GM12878 (cell line): ENCODE data around the gene COL26A1. TPM values are rescaled to one million over a fixed set of nuclear protein-coding genes. Genes with fewer than 3 reads are reported as not detected.

Source experiments
- DPF2 ChIP-seq: fragments of 450-650 bp; IDR thresholded peaks from 2 replicates; pipeline ENCODE4 v1.6.1; 2017; ENCODE audit warnings: mild to moderate bottlenecking
- EZH2 ChIP-seq: IDR thresholded peaks from 2 replicates; pipeline ENCODE4 v1.6.1; 2012; ENCODE audit warnings: low read depth, mild to moderate bottlenecking, control low read depth, inconsistent platforms, low read length, borderline replicate concordance; ENCODE audit not compliant: control insufficient read depth
- HDAC2 ChIP-seq: fragments of 200-600 bp; sonication (generic); IDR thresholded peaks from 2 replicates; pipeline ENCODE4 v1.6.1; 2017
- IKZF2 ChIP-seq, 2 experiments: fragments of 450-650 bp; IDR thresholded peaks; 2 replicates each; pipeline ENCODE4 v1.6.1; 2017; ENCODE audit warnings: mild to moderate bottlenecking in 2 of 2, moderate library complexity in 2 of 2
- RAD51 ChIP-seq: fragments of 450-650 bp; IDR thresholded peaks from 2 replicates; pipeline ENCODE4 v1.6.1; 2016; ENCODE audit warnings: moderate library complexity, mild to moderate bottlenecking, inconsistent platforms
- polyA plus RNA-seq, 11 experiments: library from polyadenylated mRNA; depleted of rRNA in 4 of 11; unstranded in 6 of 11; stranded (reverse) in 5 of 11; fragments of >200 nt; fragmentation: Nextera tagmentation in 4 of 11; fragmentation: Illumina TruSeq in 1 of 11; extraction: Ambion mirVana in 4 of 11; extraction: Trizol in 1 of 11; gene quantifications; 1 replicate in 1 of 11; 2 replicates in 10 of 11; pipeline versions ENCODE4 v1.2.1 to v1.2.3, GENCODE V29; 2011 to 2016; ENCODE audit warnings: inconsistent platforms in 2 of 11, missing spikeins in 2 of 11, low read depth in 1 of 11
- total RNA-seq, 4 experiments: library from RNA; depleted of rRNA in 3 of 4; stranded (reverse); fragments of >200 nt in 3 of 4; fragmentation: Illumina TruSeq in 1 of 4; extraction: Trizol in 1 of 4; gene quantifications; 2 replicates each; pipeline versions ENCODE4 v1.2.1 to v1.2.3, GENCODE V29; 2013 to 2021
- TF ChIP-seq, protein P1 (sequence below): fragments of 450-650 bp; IDR thresholded peaks from 2 replicates; pipeline ENCODE4 v1.6.1; 2016; ENCODE audit warnings: mild to moderate bottlenecking
- TF ChIP-seq, protein P2 (sequence below): fragments of 450-650 bp; IDR thresholded peaks from 2 replicates; pipeline ENCODE4 v1.6.1; 2017; ENCODE audit warnings: mild to moderate bottlenecking, moderate library complexity

COL26A1 gene
- total and polyA plus RNA-seq, 10 of the 15 experiments (the other 5 are each of a cell fraction or from before 2014, with no cell fraction given) = 0.08 TPM; not detected in 9

DNA sequence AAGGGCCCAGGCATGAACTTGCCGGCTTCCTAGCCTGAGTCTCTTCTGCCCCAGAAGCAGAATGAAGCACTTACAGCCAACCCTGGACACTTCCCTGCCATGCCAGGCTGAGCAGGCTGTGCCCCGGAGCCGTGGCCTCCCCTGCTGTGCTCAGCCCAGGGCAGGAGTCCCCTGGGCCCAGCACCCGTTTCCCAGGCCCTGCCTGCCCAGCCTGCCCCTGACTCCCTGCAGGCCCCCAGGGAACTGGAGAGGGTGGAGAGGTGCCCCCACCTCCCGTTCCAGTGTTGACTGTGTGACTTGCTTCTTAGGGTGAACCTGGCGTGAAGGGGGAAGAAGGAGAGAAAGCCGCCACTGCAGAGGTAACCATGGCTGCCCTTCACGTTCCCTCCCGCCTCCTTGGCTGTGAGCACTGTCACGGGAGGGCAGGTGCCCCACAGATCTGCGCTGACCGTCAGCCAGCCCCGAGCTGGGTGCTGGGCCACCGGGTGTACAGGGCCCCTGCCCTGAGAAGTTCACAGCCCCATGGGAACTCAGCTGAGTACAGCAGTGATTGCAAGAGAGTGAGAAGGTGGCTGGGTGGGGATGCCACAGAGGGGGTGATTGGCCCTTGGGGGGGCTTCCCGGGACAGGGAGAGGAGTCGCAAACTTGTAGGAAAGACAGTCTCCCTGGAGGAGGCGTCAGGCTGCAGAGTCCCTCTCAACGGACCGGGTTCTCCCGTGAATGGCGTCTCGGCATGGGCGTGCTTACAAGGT lies 190.5 kb downstream of the COL26A1 start (continued):
- TF ChIP-seq, protein P1, sequence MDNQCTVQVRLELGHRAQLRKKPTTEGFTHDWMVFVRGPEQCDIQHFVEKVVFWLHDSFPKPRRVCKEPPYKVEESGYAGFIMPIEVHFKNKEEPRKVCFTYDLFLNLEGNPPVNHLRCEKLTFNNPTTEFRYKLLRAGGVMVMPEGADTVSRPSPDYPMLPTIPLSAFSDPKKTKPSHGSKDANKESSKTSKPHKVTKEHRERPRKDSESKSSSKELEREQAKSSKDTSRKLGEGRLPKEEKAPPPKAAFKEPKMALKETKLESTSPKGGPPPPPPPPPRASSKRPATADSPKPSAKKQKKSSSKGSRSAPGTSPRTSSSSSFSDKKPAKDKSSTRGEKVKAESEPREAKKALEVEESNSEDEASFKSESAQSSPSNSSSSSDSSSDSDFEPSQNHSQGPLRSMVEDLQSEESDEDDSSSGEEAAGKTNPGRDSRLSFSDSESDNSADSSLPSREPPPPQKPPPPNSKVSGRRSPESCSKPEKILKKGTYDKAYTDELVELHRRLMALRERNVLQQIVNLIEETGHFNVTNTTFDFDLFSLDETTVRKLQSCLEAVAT = no peak
- TF ChIP-seq IKZF2 (IDR thresholded peaks at IDR 0.05) (no peak), RAD51 (no peak), HDAC2 (no peak), DPF2 (no peak), EZH2 (no peak)
- TF ChIP-seq, protein P2, sequence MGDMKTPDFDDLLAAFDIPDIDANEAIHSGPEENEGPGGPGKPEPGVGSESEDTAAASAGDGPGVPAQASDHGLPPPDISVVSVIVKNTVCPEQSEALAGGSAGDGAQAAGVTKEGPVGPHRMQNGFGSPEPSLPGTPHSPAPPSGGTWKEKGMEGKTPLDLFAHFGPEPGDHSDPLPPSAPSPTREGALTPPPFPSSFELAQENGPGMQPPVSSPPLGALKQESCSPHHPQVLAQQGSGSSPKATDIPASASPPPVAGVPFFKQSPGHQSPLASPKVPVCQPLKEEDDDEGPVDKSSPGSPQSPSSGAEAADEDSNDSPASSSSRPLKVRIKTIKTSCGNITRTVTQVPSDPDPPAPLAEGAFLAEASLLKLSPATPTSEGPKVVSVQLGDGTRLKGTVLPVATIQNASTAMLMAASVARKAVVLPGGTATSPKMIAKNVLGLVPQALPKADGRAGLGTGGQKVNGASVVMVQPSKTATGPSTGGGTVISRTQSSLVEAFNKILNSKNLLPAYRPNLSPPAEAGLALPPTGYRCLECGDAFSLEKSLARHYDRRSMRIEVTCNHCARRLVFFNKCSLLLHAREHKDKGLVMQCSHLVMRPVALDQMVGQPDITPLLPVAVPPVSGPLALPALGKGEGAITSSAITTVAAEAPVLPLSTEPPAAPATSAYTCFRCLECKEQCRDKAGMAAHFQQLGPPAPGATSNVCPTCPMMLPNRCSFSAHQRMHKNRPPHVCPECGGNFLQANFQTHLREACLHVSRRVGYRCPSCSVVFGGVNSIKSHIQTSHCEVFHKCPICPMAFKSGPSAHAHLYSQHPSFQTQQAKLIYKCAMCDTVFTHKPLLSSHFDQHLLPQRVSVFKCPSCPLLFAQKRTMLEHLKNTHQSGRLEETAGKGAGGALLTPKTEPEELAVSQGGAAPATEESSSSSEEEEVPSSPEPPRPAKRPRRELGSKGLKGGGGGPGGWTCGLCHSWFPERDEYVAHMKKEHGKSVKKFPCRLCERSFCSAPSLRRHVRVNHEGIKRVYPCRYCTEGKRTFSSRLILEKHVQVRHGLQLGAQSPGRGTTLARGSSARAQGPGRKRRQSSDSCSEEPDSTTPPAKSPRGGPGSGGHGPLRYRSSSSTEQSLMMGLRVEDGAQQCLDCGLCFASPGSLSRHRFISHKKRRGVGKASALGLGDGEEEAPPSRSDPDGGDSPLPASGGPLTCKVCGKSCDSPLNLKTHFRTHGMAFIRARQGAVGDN = no peak
- TF ChIP-seq, all 136 proteins: peak for 0
